Mesendoderm (in vitro differentiated cells): Measurements from ENCODE around the gene BTBD16.

ENCODE experiments used
- DNase-seq: peaks from one replicate; pipeline ENCODE4 v3.0.0; 2013
- H2AK5ac ChIP-seq: 2 replicates; pipeline ENCODE4 v1.6.1; 2013; ENCODE audit warnings: low read length, inconsistent platforms
- H2BK120ac ChIP-seq: 2 replicates; pipeline ENCODE4 v1.6.1; 2013; ENCODE audit warnings: low read depth, mild to moderate bottlenecking, low read length, moderate library complexity, mixed read lengths
- H2BK15ac ChIP-seq: replicated peaks from 2 replicates; pipeline ENCODE4 v1.6.1; 2013; ENCODE audit warnings: low read depth, mild to moderate bottlenecking, moderate library complexity
- H2BK5ac ChIP-seq: 2 replicates; pipeline ENCODE4 v1.6.1; 2013; ENCODE audit warnings: low read length, inconsistent platforms
- H3K18ac ChIP-seq: 2 replicates; pipeline ENCODE4 v1.6.1; 2013; ENCODE audit warnings: mild to moderate bottlenecking, low read length, mixed read lengths
- H3K23ac ChIP-seq: one replicate; pipeline ENCODE4 v1.6.1; 2013; ENCODE audit warnings: low read length
- H3K27ac ChIP-seq: 2 replicates; pipeline ENCODE4 v1.5.1; 2013; ENCODE audit warnings: low read depth, mild to moderate bottlenecking, inconsistent platforms, low read length, moderate library complexity
- H3K27me3 ChIP-seq: 2 replicates; pipeline ENCODE4 v1.6.1; 2013; ENCODE audit warnings: low read length, control low read depth, mild to moderate bottlenecking, inconsistent platforms; ENCODE audit not compliant: insufficient read depth, poor library complexity
- H3K36me3 ChIP-seq: 2 replicates; pipeline ENCODE4 v1.6.1; 2013; ENCODE audit warnings: low read length, inconsistent platforms; ENCODE audit not compliant: control insufficient read depth, insufficient read depth
- H3K4ac ChIP-seq: one replicate; pipeline ENCODE4 v1.6.1; 2013; ENCODE audit warnings: low read depth, mild to moderate bottlenecking, low read length, moderate library complexity
- H3K4me1 ChIP-seq: 2 replicates; pipeline ENCODE4 v1.6.1; 2013; ENCODE audit warnings: low read depth, low read length, inconsistent platforms; ENCODE audit not compliant: control insufficient read depth
- H3K4me2 ChIP-seq: 2 replicates; pipeline ENCODE4 v1.6.1; 2013; ENCODE audit warnings: low read length
- H3K4me3 ChIP-seq: 2 replicates; pipeline ENCODE4 v1.5.1; 2013; ENCODE audit warnings: mild to moderate bottlenecking, low read length
- H3K56ac ChIP-seq: one replicate; pipeline ENCODE4 v1.6.1; 2013; ENCODE audit warnings: low read length
- H3K79me1 ChIP-seq: 2 replicates; pipeline ENCODE4 v1.6.1; 2013; ENCODE audit warnings: low read length, inconsistent platforms
- H3K79me2 ChIP-seq: 2 replicates; pipeline ENCODE4 v1.6.1; 2013; ENCODE audit warnings: mild to moderate bottlenecking, low read length; ENCODE audit not compliant: control insufficient read depth, insufficient read depth
- H3K9ac ChIP-seq: 2 replicates; pipeline ENCODE4 v1.6.1; 2013; ENCODE audit warnings: low read length, inconsistent platforms
- H4K5ac ChIP-seq: one replicate; pipeline ENCODE4 v1.6.1; 2013; ENCODE audit warnings: low read length
- H4K8ac ChIP-seq: one replicate; pipeline ENCODE4 v1.6.1; 2013; ENCODE audit warnings: low read depth, mild to moderate bottlenecking, control low read depth, low read length, moderate library complexity
- WGBS: extraction: QIAGEN DNeasy Blood & Tissue Kit; methylation state at CpG from one replicate; pipeline ENCODE4 v1.1.7; 2013; ENCODE audit warnings: low lambda C conversion rate, missing lambda C conversion rate; ENCODE audit not compliant: insufficient coverage; ENCODE audit errors: extremely low coverage; 5-methylcytosine and 5-hydroxymethylcytosine counted together

BTBD16 gene

DNA sequence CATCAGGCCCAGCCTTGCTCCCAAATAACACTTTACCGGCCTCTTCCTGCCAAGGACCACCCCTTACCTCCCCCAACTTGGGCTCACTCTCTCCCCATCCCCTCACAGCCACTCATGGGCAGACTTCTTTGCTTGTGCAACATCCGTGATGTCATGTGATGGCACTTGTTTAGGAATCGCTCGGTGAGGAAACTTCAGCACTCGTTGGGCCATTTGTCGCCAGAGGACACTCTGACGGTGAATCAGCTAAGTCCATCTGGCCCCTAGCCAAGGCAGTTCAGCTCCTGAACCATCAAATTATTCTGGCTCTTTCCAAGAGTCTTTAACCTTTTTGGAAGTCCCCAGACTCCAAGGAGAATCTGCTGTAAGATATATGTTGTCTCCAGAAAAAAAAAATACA lies 19.2 kb downstream of the BTBD16 start:
- no peaks in the 10 kb centered on the region for H3K36me3 ChIP-seq
- no peak for DNase-seq
- H2BK120ac ChIP-seq, result no peak overlapping the region
- H4K5ac ChIP-seq, result no peak overlapping the region
- H3K4ac ChIP-seq, result no peak overlapping the region
- no peak overlapping the region for H3K4me2 ChIP-seq
- no peak overlapping the region for H3K27ac ChIP-seq
- H3K9ac ChIP-seq, result no peak overlapping the region
- no peaks in the 10 kb centered on the region for H3K4me1 ChIP-seq
- no CpG with 5 or more reads among the region's 7 CpGs for WGBS
- H2BK5ac ChIP-seq, result no peak overlapping the region
- H3K4me3 ChIP-seq, result no peak overlapping the region
- H2BK15ac ChIP-seq, result no peak overlapping the region
- H3K27me3 ChIP-seq, result no peaks in the 10 kb centered on the region
- H3K56ac ChIP-seq, result no peak overlapping the region
- no peak overlapping the region for H2AK5ac ChIP-seq
- H3K23ac ChIP-seq, result no peak overlapping the region
- no peak overlapping the region for H3K18ac ChIP-seq
- no peaks in the 10 kb centered on the region for H3K79me1 ChIP-seq
- no peak overlapping the region for H4K8ac ChIP-seq
- no peaks in the 10 kb centered on the region for H3K79me2 ChIP-seq

DNA sequence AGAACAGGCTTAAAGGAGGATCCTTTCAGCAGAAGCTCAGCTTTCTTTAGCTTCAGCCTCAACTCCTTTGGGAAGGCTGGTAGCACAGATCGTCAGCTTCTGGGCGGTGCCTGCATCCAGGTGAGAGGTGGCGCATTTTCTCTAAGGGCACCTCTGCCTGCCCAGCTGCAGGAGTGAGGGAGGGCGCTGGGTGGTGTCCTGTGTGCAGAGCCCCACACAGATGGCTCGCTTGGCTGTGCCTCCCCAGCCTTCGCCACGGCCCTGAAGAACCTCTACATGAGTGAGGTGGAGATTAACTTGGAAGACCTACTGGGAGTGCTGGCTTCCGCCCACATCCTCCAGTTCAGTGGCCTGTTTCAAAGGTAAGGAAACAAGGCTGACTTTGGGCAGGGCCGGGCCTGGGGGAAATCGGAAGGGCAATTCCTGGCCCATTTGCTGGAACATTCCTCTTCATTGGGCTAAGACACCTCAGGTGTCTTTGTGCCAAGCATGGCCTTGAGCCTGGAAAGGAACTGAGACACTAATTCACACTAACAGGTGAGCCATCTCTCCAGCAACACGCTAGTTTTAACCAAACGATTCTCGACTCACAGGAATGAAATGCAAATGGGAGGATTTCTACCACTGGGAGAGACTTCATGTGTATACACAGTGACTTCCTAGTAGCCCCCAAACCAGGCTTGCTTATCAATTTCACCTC lies 19.9 kb downstream of the BTBD16 start:
- H2BK120ac ChIP-seq, result no peak overlapping the region
- no peak overlapping the region for H3K27ac ChIP-seq
- H3K4me2 ChIP-seq, result no peak overlapping the region
- H3K79me1 ChIP-seq, result no peaks in the 10 kb centered on the region
- no peaks in the 10 kb centered on the region for H3K79me2 ChIP-seq
- H3K27me3 ChIP-seq, result no peaks in the 10 kb centered on the region
- H3K23ac ChIP-seq, result no peak overlapping the region
- no peak overlapping the region for H4K5ac ChIP-seq
- no peak overlapping the region for H3K4me3 ChIP-seq
- no peak overlapping the region for H3K56ac ChIP-seq
- H3K4ac ChIP-seq, result no peak overlapping the region
- no peaks in the 10 kb centered on the region for H3K4me1 ChIP-seq
- H2AK5ac ChIP-seq, result no peak overlapping the region
- DNase-seq, result no peak
- no peak overlapping the region for H3K18ac ChIP-seq
- H3K36me3 ChIP-seq, result no peaks in the 10 kb centered on the region
- H2BK15ac ChIP-seq, result no peak overlapping the region
- no peak overlapping the region for H3K9ac ChIP-seq
- no peak overlapping the region for H4K8ac ChIP-seq
- WGBS, result no CpG with 5 or more reads among the region's 13 CpGs
- no peak overlapping the region for H2BK5ac ChIP-seq

DNA sequence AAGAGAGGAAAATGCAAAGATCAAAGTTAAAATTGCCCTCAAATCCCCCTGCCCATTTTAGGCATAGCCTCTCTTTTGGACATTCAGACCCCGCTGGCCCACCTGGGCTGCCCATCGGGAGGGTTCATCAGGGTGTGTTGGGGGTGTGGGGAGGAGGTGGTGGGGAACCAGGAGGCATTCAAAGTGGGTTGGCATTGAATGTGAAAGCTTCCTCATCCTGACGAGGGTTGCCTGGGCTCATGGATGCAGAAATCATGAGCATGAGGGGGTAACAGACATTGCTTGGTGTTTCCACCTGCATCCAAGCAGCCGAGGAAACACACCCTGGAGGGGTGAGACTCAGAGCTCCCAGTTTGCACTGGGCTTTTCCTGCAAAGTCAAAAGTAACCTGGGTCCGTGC lies 20.6 kb downstream of the BTBD16 start:
- Histone ChIP-seq H2AK5ac (no peak overlapping the region), H3K18ac (no peak overlapping the region), H3K23ac (no peak overlapping the region), H3K27me3 (no peaks in the 10 kb centered on the region), H2BK15ac (no peak overlapping the region), H3K4ac (no peak overlapping the region), H3K4me2 (no peak overlapping the region), H2BK5ac (no peak overlapping the region), H3K4me3 (no peak overlapping the region), H3K4me1 (no peaks in the 10 kb centered on the region), H3K9ac (no peak overlapping the region), H3K79me1 (no peaks in the 10 kb centered on the region), H3K56ac (no peak overlapping the region), H4K5ac (no peak overlapping the region), H3K79me2 (no peaks in the 10 kb centered on the region), H4K8ac (no peak overlapping the region), H3K27ac (no peak overlapping the region), H3K36me3 (no peaks in the 10 kb centered on the region), H2BK120ac (no peak overlapping the region)
- no CpG with 5 or more reads among the region's 5 CpGs for WGBS
- no peak for DNase-seq

DNA sequence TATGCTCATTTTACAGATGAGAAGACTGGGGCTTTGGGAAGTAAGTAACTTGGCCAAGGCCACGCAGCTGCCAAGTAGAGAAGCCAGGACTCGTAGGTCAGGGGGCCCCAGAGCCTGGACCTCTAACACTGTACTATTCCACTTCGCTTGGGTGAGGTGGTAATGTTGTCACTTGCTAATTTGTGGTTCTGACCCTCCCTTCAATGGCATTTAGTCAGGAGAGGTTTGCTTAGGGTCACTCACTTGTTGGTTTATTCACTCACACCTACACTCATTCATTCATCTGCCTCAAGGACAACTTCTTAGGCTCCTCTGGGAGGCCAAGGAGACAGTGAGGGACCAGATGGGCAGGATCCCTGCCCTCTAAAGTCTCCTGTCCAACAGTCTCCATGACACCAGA lies 21.3 kb downstream of the BTBD16 start:
- Histone ChIP-seq H3K4me3 (no peak overlapping the region), H2BK5ac (no peak overlapping the region), H4K8ac (no peak overlapping the region), H3K18ac (no peak overlapping the region), H3K4me1 (no peaks in the 10 kb centered on the region), H3K27me3 (no peaks in the 10 kb centered on the region), H3K9ac (no peak overlapping the region), H3K56ac (no peak overlapping the region), H2AK5ac (no peak overlapping the region), H3K36me3 (no peaks in the 10 kb centered on the region), H3K4ac (no peak overlapping the region), H3K79me1 (no peaks in the 10 kb centered on the region), H3K4me2 (no peak overlapping the region), H3K79me2 (no peaks in the 10 kb centered on the region), H3K23ac (no peak overlapping the region), H3K27ac (no peak overlapping the region), H2BK120ac (no peak overlapping the region), H2BK15ac (no peak overlapping the region), H4K5ac (no peak overlapping the region)
- no CpG with 5 or more reads among the region's 3 CpGs for WGBS
- DNase-seq, result no peak

DNA sequence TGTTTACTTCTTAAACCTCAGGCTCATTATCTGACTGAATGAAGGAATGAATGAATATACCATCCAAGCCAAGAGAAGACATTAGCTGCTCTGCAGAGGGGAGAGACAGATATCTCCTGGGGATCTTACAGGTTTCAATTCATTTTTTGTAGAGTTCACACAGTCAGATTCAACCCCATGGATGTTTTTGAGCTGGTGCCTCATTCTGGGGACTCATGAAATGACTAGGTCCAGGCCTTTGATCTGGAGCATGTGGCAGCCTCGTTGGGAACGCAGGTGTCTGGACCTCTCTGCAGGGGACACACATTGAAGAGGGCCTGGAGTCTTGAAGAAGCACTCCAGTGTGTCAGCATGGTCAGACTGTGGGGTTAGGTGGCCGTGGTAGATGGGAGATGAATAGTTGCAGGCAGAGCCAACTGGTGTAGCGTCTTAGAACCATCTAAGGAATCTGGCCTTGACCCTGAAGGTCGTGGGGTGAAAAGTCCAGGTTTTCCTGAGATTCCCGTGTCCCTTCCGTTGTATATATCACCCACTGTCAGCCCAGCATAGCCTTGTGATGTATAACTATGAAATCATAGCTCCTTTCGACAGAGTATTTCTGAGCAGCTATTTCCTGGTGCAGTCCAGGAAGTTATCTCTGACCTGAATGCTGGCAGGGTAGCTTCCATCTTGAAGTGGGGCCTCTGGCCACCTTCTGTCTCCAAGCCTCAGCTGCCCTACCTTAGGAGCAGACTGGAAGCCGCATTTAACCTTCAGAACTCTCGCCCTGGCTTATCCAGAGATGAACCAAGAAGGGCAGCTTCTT lies 22.3 kb downstream of the BTBD16 start:
- no peak overlapping the region for H3K4me2 ChIP-seq
- no peaks in the 10 kb centered on the region for H3K4me1 ChIP-seq
- H3K36me3 ChIP-seq, result no peaks in the 10 kb centered on the region
- H3K4ac ChIP-seq, result no peak overlapping the region
- H3K27me3 ChIP-seq, result no peaks in the 10 kb centered on the region
- no peak overlapping the region for H3K56ac ChIP-seq
- DNase-seq, result no peak
- no CpG with 5 or more reads among the region's 10 CpGs for WGBS
- H2AK5ac ChIP-seq, result no peak overlapping the region
- no peak overlapping the region for H3K27ac ChIP-seq
- no peak overlapping the region for H2BK120ac ChIP-seq
- no peak overlapping the region for H4K5ac ChIP-seq
- H2BK5ac ChIP-seq, result no peak overlapping the region
- H3K79me1 ChIP-seq, result no peaks in the 10 kb centered on the region
- H3K23ac ChIP-seq, result no peak overlapping the region
- H3K4me3 ChIP-seq, result no peak overlapping the region
- H4K8ac ChIP-seq, result no peak overlapping the region
- no peaks in the 10 kb centered on the region for H3K79me2 ChIP-seq
- no peak overlapping the region for H3K18ac ChIP-seq
- no peak overlapping the region for H2BK15ac ChIP-seq
- H3K9ac ChIP-seq, result no peak overlapping the region
